Neural progenitor cell (in vitro differentiated cells): ENCODE results near the gene FANCD2. TPM values are rescaled to one million over a fixed set of nuclear protein-coding genes. Genes with fewer than 3 reads are reported as not detected.

Experiments
- DNase-seq: peaks from one replicate; pipeline ENCODE4 v3.0.0-alpha.2; 2016; ENCODE audit warnings: low spot score
- H2AFZ ChIP-seq: fragments of 200-600 bp; sonication (generic); replicated peaks from 2 replicates; pipeline ENCODE4 v1.6.1; 2016; ENCODE audit warnings: antibody characterized with exemption
- H3F3A ChIP-seq: fragments of 200-600 bp; sonication (generic); 2 replicates; pipeline ENCODE4 v1.6.1; 2016; ENCODE audit warnings: antibody characterized with exemption, low read depth
- H3K27ac ChIP-seq: fragments of 200-600 bp; sonication (generic); 2 replicates; pipeline ENCODE4 v1.5.1; 2016; ENCODE audit warnings: mild to moderate bottlenecking
- H3K27me3 ChIP-seq: fragments of 200-600 bp; sonication (generic); 2 replicates; pipeline ENCODE4 v1.6.1; 2016; ENCODE audit warnings: mild to moderate bottlenecking, moderate library complexity
- H3K36me3 ChIP-seq: fragments of 200-600 bp; sonication (generic); 2 replicates; pipeline ENCODE4 v1.5.1; 2016
- H3K4me1 ChIP-seq: fragments of 200-600 bp; sonication (generic); 2 replicates; pipeline ENCODE4 v1.6.1; 2016; ENCODE audit warnings: mixed run types
- H3K4me2 ChIP-seq: fragments of 200-600 bp; sonication (generic); 2 replicates; pipeline ENCODE4 v1.6.1; 2016
- H3K4me3 ChIP-seq: fragments of 200-600 bp; sonication (generic); 2 replicates; pipeline ENCODE4 v1.5.1; 2016
- H3K79me2 ChIP-seq: fragments of 200-600 bp; sonication (generic); 2 replicates; pipeline ENCODE4 v1.6.1; 2016; ENCODE audit warnings: low read depth
- H3K9ac ChIP-seq: fragments of 200-600 bp; sonication (generic); 2 replicates; pipeline ENCODE4 v1.6.1; 2016
- H3K9me3 ChIP-seq: fragments of 200-600 bp; sonication (generic); 2 replicates; pipeline ENCODE4 v1.5.1; 2016; ENCODE audit warnings: low read depth
- H4K20me1 ChIP-seq: fragments of 200-600 bp; sonication (generic); 2 replicates; pipeline ENCODE4 v1.6.1; 2016; ENCODE audit warnings: low read depth
- H3K27ac Mint-ChIP-seq: 3 replicates; pipeline ENCODE4 v1.8.0; 2021; ENCODE audit warnings: mixed read lengths
- H3K27me3 Mint-ChIP-seq: 2 replicates; pipeline ENCODE4 v1.8.0; 2022; ENCODE audit warnings: low read depth, mild to moderate bottlenecking, inconsistent platforms, moderate library complexity, mixed read lengths; ENCODE audit not compliant: insufficient read depth
- H3K36me3 Mint-ChIP-seq: 3 replicates; pipeline ENCODE4 v1.8.0; 2021; ENCODE audit warnings: mixed read lengths
- H3K4me1 Mint-ChIP-seq: 3 replicates; pipeline ENCODE4 v1.8.0; 2021; ENCODE audit warnings: mixed read lengths
- H3K4me3 Mint-ChIP-seq: 3 replicates; pipeline ENCODE4 v1.8.0; 2021; ENCODE audit warnings: mild to moderate bottlenecking, moderate library complexity, mixed read lengths
- H3K9me3 Mint-ChIP-seq: 3 replicates; pipeline ENCODE4 v1.8.0; 2020; ENCODE audit warnings: mixed read lengths
- EZH2 ChIP-seq: fragments of 200-600 bp; sonication (generic); IDR thresholded peaks from 2 replicates; pipeline ENCODE4 v1.6.1; 2017; ENCODE audit warnings: antibody characterized with exemption, mild to moderate bottlenecking, moderate library complexity
- EZH2phosphoT487 ChIP-seq: fragments of 200-600 bp; sonication (generic); IDR thresholded peaks from 2 replicates; pipeline ENCODE4 v1.6.1; 2017; ENCODE audit warnings: antibody characterized with exemption
- total RNA-seq: library from RNA; depleted of rRNA; stranded (reverse); fragments of >200 nt; gene quantifications from 2 replicates; pipeline ENCODE4 v1.2.3, GENCODE V29; 2015; ENCODE audit warnings: low replicate concordance
- TF ChIP-seq, protein P1 (sequence below): fragments of 200-600 bp; sonication (generic); IDR thresholded peaks from 2 replicates; pipeline ENCODE4 v1.5.1; 2017; ENCODE audit warnings: antibody characterized with exemption, mild to moderate bottlenecking

FANCD2 gene
- total RNA-seq, 1 donor from 2014 or later: 117 TPM

DNA sequence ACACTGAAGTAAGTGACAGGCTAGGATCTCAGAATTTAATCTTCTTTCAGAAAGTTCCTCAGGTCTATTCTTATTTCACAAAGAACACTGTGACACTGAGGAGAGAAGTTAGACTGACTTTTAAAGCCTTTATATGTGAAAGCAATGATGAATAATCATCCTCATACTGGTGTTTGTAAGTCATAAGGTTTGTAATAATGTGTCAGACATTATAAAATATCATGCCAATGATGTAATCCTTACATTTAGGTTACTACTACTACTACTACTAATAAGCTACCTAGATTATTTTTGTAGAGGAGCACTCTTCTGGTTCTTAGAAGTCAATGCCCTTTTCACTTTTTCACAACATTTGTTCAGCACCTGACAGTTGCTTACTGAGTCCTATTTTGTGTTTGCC is 48.4 kb downstream of the FANCD2 start:
- Histone ChIP-seq H3K9ac (no peak overlapping the region), H2AFZ (no peak overlapping the region), H3K36me3 (peaks cover 5% of the 10 kb centered on the region), H3K79me2 (no peaks in the 10 kb centered on the region), H3K4me3 (no peak overlapping the region), H3K9me3 (no peaks in the 10 kb centered on the region), H4K20me1 (no peaks in the 10 kb centered on the region), H3F3A (no peaks in the 10 kb centered on the region), H3K4me2 (no peak overlapping the region), H3K27ac (no peak overlapping the region), H3K27me3 (no peaks in the 10 kb centered on the region), H3K4me1 (no peaks in the 10 kb centered on the region)
- Mint-ChIP-seq H3K27me3 (no peaks in the 10 kb centered on the region), H3K4me3 (no peak overlapping the region), H3K9me3 (no peaks in the 10 kb centered on the region), H3K27ac (no peak overlapping the region), H3K4me1 (no peaks in the 10 kb centered on the region), H3K36me3 (peaks cover 22% of the 10 kb centered on the region)
- no peak for TF ChIP-seq EZH2
- no peak for TF ChIP-seq EZH2phosphoT487
- TF ChIP-seq, protein P1, sequence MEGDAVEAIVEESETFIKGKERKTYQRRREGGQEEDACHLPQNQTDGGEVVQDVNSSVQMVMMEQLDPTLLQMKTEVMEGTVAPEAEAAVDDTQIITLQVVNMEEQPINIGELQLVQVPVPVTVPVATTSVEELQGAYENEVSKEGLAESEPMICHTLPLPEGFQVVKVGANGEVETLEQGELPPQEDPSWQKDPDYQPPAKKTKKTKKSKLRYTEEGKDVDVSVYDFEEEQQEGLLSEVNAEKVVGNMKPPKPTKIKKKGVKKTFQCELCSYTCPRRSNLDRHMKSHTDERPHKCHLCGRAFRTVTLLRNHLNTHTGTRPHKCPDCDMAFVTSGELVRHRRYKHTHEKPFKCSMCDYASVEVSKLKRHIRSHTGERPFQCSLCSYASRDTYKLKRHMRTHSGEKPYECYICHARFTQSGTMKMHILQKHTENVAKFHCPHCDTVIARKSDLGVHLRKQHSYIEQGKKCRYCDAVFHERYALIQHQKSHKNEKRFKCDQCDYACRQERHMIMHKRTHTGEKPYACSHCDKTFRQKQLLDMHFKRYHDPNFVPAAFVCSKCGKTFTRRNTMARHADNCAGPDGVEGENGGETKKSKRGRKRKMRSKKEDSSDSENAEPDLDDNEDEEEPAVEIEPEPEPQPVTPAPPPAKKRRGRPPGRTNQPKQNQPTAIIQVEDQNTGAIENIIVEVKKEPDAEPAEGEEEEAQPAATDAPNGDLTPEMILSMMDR: no peak
- no peak for DNase-seq

DNA sequence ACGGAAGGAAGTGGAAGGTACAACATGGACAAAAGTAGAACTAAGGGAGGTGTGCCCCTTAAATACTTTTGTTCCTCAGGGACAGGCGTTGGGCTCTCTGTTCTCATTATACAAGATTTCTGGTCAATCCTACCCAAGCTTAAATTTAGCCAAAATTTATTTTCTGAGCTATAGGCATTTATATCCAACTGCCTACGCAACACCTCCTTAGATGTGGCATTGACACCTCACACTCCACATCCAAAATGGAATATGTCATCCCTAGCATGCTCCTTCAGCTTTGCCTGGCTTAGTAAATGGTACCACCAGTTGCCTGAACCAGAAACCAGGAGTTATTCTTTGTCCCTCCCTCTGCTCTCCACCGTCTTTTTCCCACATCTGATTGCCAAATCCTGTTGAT is 55.6 kb downstream of the FANCD2 start:
- no peak overlapping the region for H3K4me3 ChIP-seq
- no peaks in the 10 kb centered on the region for H3K27me3 ChIP-seq
- no peak overlapping the region for H3K4me2 ChIP-seq
- no peak overlapping the region for H3K4me3 Mint-ChIP-seq
- no peak overlapping the region for H3K27ac ChIP-seq
- no peaks in the 10 kb centered on the region for H3K4me1 Mint-ChIP-seq
- H3K9me3 Mint-ChIP-seq: no peaks in the 10 kb centered on the region
- H4K20me1 ChIP-seq: no peaks in the 10 kb centered on the region
- no peak for DNase-seq
- no peaks in the 10 kb centered on the region for H3F3A ChIP-seq
- no peaks in the 10 kb centered on the region for H3K79me2 ChIP-seq
- H3K27me3 Mint-ChIP-seq: no peaks in the 10 kb centered on the region
- H3K9me3 ChIP-seq: no peaks in the 10 kb centered on the region
- H3K36me3 Mint-ChIP-seq: peaks cover 10% of the 10 kb centered on the region
- H3K36me3 ChIP-seq: peaks cover 5% of the 10 kb centered on the region
- H3K9ac ChIP-seq: no peak overlapping the region
- H3K4me1 ChIP-seq: no peaks in the 10 kb centered on the region
- no peak for TF ChIP-seq EZH2
- TF ChIP-seq EZH2phosphoT487: no peak
- no peak overlapping the region for H2AFZ ChIP-seq
- H3K27ac Mint-ChIP-seq: no peak overlapping the region

DNA sequence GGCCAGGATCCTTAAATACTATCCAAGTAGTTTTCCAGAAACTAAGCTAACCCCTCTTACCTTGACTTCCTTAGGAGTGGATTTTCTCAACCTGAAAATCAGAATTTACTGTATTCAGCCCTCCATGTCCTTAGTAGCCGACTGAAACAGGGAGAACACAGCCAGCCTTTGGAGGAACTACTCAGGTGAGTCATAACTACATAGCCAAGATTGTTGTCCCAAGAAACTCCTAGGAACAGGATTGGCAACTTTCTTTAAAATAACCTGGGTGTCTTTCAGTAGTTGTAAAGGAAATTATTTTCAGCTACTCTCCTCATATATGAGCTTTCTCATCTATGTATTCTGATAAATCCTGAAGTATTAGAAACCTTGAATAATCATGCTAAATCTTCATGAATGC is 59.5 kb downstream of the FANCD2 start:
- H3K9me3 Mint-ChIP-seq: no peaks in the 10 kb centered on the region
- no peak for TF ChIP-seq EZH2
- TF ChIP-seq EZH2phosphoT487: no peak
- TF ChIP-seq, protein P1: no peak
- Histone ChIP-seq H2AFZ (no peak overlapping the region), H3K9ac (no peak overlapping the region), H3K4me1 (no peaks in the 10 kb centered on the region), H3K9me3 (no peaks in the 10 kb centered on the region), H3F3A (no peaks in the 10 kb centered on the region), H4K20me1 (no peaks in the 10 kb centered on the region), H3K4me2 (no peak overlapping the region), H3K27ac (no peak overlapping the region), H3K36me3 (peaks cover 12% of the 10 kb centered on the region), H3K79me2 (no peaks in the 10 kb centered on the region), H3K27me3 (no peaks in the 10 kb centered on the region), H3K4me3 (no peak overlapping the region)
- H3K4me3 Mint-ChIP-seq: no peak overlapping the region
- peaks cover 7% of the 10 kb centered on the region for H3K36me3 Mint-ChIP-seq
- H3K4me1 Mint-ChIP-seq: no peaks in the 10 kb centered on the region
- H3K27me3 Mint-ChIP-seq: no peaks in the 10 kb centered on the region
- no peak for DNase-seq
- H3K27ac Mint-ChIP-seq: no peak overlapping the region

DNA sequence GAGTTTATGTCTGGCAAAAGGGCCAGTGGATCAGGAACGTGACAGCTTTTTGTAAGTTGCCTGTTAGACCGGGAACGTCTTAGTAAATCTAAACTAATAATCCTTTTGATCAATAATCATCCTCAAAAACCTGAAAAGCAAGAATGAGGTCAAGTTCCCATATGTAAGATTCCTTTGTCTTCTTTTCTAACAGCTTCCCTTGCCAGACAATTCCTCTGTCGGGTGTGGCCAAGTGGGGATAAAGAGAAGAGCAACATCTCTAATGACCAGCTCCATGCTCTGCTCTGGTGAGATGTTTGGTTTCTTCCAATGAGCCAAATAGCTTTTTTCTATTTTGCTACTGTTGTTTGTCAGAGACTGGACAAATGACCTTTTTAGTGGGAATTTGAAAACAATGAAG is 62.0 kb downstream of the FANCD2 start:
- H3K27me3 Mint-ChIP-seq: no peaks in the 10 kb centered on the region
- no peak overlapping the region for H3K9ac ChIP-seq
- no peak for TF ChIP-seq EZH2
- no peak overlapping the region for H3K27ac Mint-ChIP-seq
- DNase-seq: no peak
- H3K4me1 Mint-ChIP-seq: no peaks in the 10 kb centered on the region
- peaks cover 12% of the 10 kb centered on the region for H3K36me3 ChIP-seq
- no peaks in the 10 kb centered on the region for H3K4me1 ChIP-seq
- H2AFZ ChIP-seq: no peak overlapping the region
- H3K79me2 ChIP-seq: no peaks in the 10 kb centered on the region
- no peaks in the 10 kb centered on the region for H3F3A ChIP-seq
- no peaks in the 10 kb centered on the region for H3K9me3 Mint-ChIP-seq
- H3K4me3 Mint-ChIP-seq: no peak overlapping the region
- H3K9me3 ChIP-seq: no peaks in the 10 kb centered on the region
- no peak overlapping the region for H3K4me2 ChIP-seq
- no peaks in the 10 kb centered on the region for H4K20me1 ChIP-seq
- H3K36me3 Mint-ChIP-seq: peaks cover 13% of the 10 kb centered on the region
- H3K4me3 ChIP-seq: no peak overlapping the region
- H3K27ac ChIP-seq: no peak overlapping the region
- no peaks in the 10 kb centered on the region for H3K27me3 ChIP-seq
